Cardiac fibroblast (primary cell): ENCODE measurements around the gene ZBBX.
A peak's percentile ranks its signal among the peaks of the same experiment; 100 is the strongest.
"Not testable (repeated sequence)": the region's sequence is repeated elsewhere in the genome, so short reads cannot be mapped to it uniquely, and the experiment has no call there.

Experiments used
- DNase-seq, 2 donors: peaks; one replicate each; pipeline versions ENCODE4 v3.0.0 to v3.0.0-alpha.2; 2010; ENCODE audit warnings: low read depth in 2 of 2
- H3K4me3 ChIP-seq, 2 donors: replicated peaks in 1 of 2; 1 replicate in 1 of 2; 2 replicates in 1 of 2; pipeline ENCODE4 v1.5.1; 2011; ENCODE audit warnings: low read depth in 2 of 2, low read length in 2 of 2, mild to moderate bottlenecking in 2 of 2, moderate library complexity in 1 of 2
- CTCF ChIP-seq: IDR thresholded peaks from one replicate; pipeline ENCODE4 v1.5.1; 2011; ENCODE audit warnings: low read depth, mild to moderate bottlenecking, low read length, inconsistent platforms

Gene ZBBX

GRCh38 chr3:167380004-167380689 lies at the start of gene ZBBX:
Gene ZBBX (minus strand): TSS chr3:167380297. CDS start chr3:167372901, 7,396 bp downstream.
- H3K4me3 ChIP-seq = peak within 1 kb of the TSS; percentile 51 to 59
- peak; percentile 93 for TF ChIP-seq CTCF
- DNase-seq = peak; percentile 83 to 84

- not testable (repeated sequence) for DNase-seq, H3K4me3 ChIP-seq
Observed at GRCh38 chr3:167426962-167427361, 46.9 kb upstream of the ZBBX start.

GRCh38 chr3:167422396-167422795 lies 42.3 kb upstream of the ZBBX start:
- DNase-seq, H3K4me3 ChIP-seq: not testable (repeated sequence)

- no peak overlapping the region for H3K4me3 ChIP-seq
- TF ChIP-seq CTCF = no peak
- DNase-seq = no peak
Observed at GRCh38 chr3:167409611-167410010, 29.5 kb upstream of the ZBBX start.

GRCh38 chr3:167406876-167407492 lies 26.9 kb upstream of the ZBBX start:
- no peak overlapping the region for H3K4me3 ChIP-seq
- TF ChIP-seq CTCF = peak; percentile 21
- DNase-seq = peak; percentile 45 to 70

- H3K4me3 ChIP-seq = no peak overlapping the region
- no peak for DNase-seq
- no peak for TF ChIP-seq CTCF
Observed at GRCh38 chr3:167397826-167398225, 17.7 kb upstream of the ZBBX start.

- H3K4me3 ChIP-seq = no peak overlapping the region
- no peak for DNase-seq
- TF ChIP-seq CTCF = no peak
Observed at GRCh38 chr3:167396075-167396474, 16.0 kb upstream of the ZBBX start.

GRCh38 chr3:167394003-167394402 lies 13.9 kb upstream of the ZBBX start:
- H3K4me3 ChIP-seq = no peak overlapping the region
- DNase-seq = no peak
- no peak for TF ChIP-seq CTCF
